GM12878 (cell line): Measurements from ENCODE around the gene LMTK3. TPM values are rescaled to one million over a fixed set of nuclear protein-coding genes. Genes with fewer than 3 reads are reported as not detected.

Source experiments
- ATAC-seq: fragments of 200-7000 bp; cut with Tn5 transposase; 3 replicates; pipeline ENCODE4 v1.9.1; 2020; ENCODE audit warnings: mild to moderate bottlenecking, moderate library complexity
- BruUV-seq: library from RNA; stranded (reverse); fragments of 400-500 nt; replicated peaks from 2 replicates; lab custom pipeline; 2021; lab: Mats Ljungman, UMichigan
- CTCF ChIA-PET: fragments of 300-600 bp; sonication (Branson Sonifier 250); formaldehyde crosslinking; extraction: SDS; loops from one replicate; lab custom pipeline; 2021; ENCODE audit warnings: inconsistent platforms; lab: Yijun Ruan, JAX
- POLR2A ChIA-PET: fragments of 350-600 bp; formaldehyde crosslinking; extraction: SDS; loops from one replicate; lab custom pipeline; 2021; ENCODE audit warnings: inconsistent platforms; lab: Charles Lee
- RAD21 ChIA-PET: fragments of 300-600 bp; sonication (Branson Sonifier 250); formaldehyde crosslinking; loops from one replicate; lab custom pipeline; 2023; ENCODE audit warnings: antibody characterized with exemption; ENCODE audit not compliant: unreplicated experiment; lab: Charles Lee
- SMC1A ChIA-PET: fragments of 300-600 bp; sonication (Branson Sonifier 250); formaldehyde crosslinking; loops from one replicate; lab custom pipeline; 2023; ENCODE audit not compliant: unreplicated experiment, uncharacterized antibody; lab: Charles Lee
- DNase-seq: peaks from one replicate; pipeline ENCODE4 v3.0.0-alpha.2; 2011; ENCODE audit warnings: low read depth, low spot score
- FAIRE-seq: peaks from 3 replicates; lab custom pipeline; 2011; peaks lifted over from hg19 to GRCh38; lab: Jason Lieb, UNC
- H2AFZ ChIP-seq: 2 replicates; pipeline ENCODE4 v1.6.0; 2011; ENCODE audit warnings: low read depth, low read length, control low read depth; ENCODE audit not compliant: control insufficient read depth
- H3K27ac ChIP-seq: 2 replicates; pipeline ENCODE4 v1.5.1; 2011; ENCODE audit warnings: control low read depth; ENCODE audit not compliant: control insufficient read depth, insufficient read depth
- H3K27me3 ChIP-seq, 2 experiments: replicated peaks in 1 of 2; 2 replicates each; pipeline versions ENCODE4 v1.6.0 to v1.6.1; 2011; ENCODE audit warnings: low read length in 1 of 2; ENCODE audit not compliant: control insufficient read depth in 2 of 2, insufficient read depth in 2 of 2
- H3K36me3 ChIP-seq, 2 experiments: 2 replicates each; pipeline ENCODE4 v1.5.1; 2011; ENCODE audit warnings: low read length in 1 of 2; ENCODE audit not compliant: control insufficient read depth in 2 of 2, insufficient read depth in 2 of 2
- H3K4me1 ChIP-seq: 2 replicates; pipeline ENCODE4 v1.6.1; 2011; ENCODE audit warnings: mild to moderate bottlenecking, low read length, moderate library complexity, mixed read lengths; ENCODE audit not compliant: control insufficient read depth, insufficient read depth
- H3K4me2 ChIP-seq: 2 replicates; pipeline ENCODE4 v1.6.0; 2011; ENCODE audit warnings: control low read depth; ENCODE audit not compliant: control insufficient read depth, insufficient read depth
- H3K4me3 ChIP-seq: fragments of 200-600 bp; sonication (generic); 2 replicates; pipeline ENCODE4 v1.5.1; 2016
- H3K79me2 ChIP-seq: 2 replicates; pipeline ENCODE4 v1.6.0; 2011; ENCODE audit warnings: low read length; ENCODE audit not compliant: control insufficient read depth, insufficient read depth
- H3K9ac ChIP-seq: 2 replicates; pipeline ENCODE4 v1.8.0; 2011; ENCODE audit warnings: low read length, control low read depth, mixed read lengths; ENCODE audit not compliant: control insufficient read depth, insufficient read depth
- H3K9me3 ChIP-seq: replicated peaks from 3 replicates; pipeline ENCODE4 v1.5.1; 2011; ENCODE audit warnings: mild to moderate bottlenecking, low read length; ENCODE audit not compliant: control insufficient read depth, insufficient read depth
- H4K20me1 ChIP-seq: 2 replicates; pipeline ENCODE4 v1.6.0; 2011; ENCODE audit not compliant: control insufficient read depth, insufficient read depth
- CBFB ChIP-seq: IDR thresholded peaks from 2 replicates; pipeline ENCODE4 v1.6.1; 2016; ENCODE audit warnings: antibody characterized with exemption, low read depth
- KDM1A ChIP-seq: fragments of 200-600 bp; sonication (generic); IDR thresholded peaks from 2 replicates; pipeline ENCODE4 v1.6.1; 2016; ENCODE audit warnings: borderline replicate concordance
- NFIC ChIP-seq: IDR thresholded peaks from 2 replicates; pipeline ENCODE4 v1.6.1; 2012; ENCODE audit warnings: low read depth, mild to moderate bottlenecking, inconsistent platforms, low read length, moderate library complexity
- POLR2AphosphoS2 ChIP-seq: IDR thresholded peaks from 2 replicates; pipeline ENCODE4 v1.6.1; 2011; ENCODE audit warnings: low read depth, mild to moderate bottlenecking, low read length, improper control_type of control experiment, moderate library complexity
- RB1 ChIP-seq: fragments of 450-650 bp; formaldehyde crosslinking; IDR thresholded peaks from 2 replicates; pipeline ENCODE4 v1.6.1; 2017; ENCODE audit warnings: mild to moderate bottlenecking, borderline replicate concordance
- RCOR1 ChIP-seq: conservative IDR thresholded peaks from 2 replicates; pipeline ENCODE4 v1.6.1; 2012; ENCODE audit warnings: low read depth, low read length, improper control_type of control experiment
- RELA ChIP-seq: fragments of 450-650 bp; IDR thresholded peaks from 2 replicates; pipeline ENCODE4 v1.8.0; 2014; ENCODE audit warnings: borderline replicate concordance; ENCODE audit not compliant: partially characterized antibody
- SMAD1 ChIP-seq: fragments of 450-650 bp; IDR thresholded peaks from 2 replicates; pipeline ENCODE4 v1.6.1; 2018; ENCODE audit warnings: mild to moderate bottlenecking, low read depth; ENCODE audit not compliant: partially characterized antibody
- TAF1 ChIP-seq: IDR thresholded peaks from 2 replicates; pipeline ENCODE4 v1.6.1; 2011; ENCODE audit warnings: mild to moderate bottlenecking, low read depth, low read length, borderline replicate concordance
- ZNF274 ChIP-seq: IDR thresholded peaks from one replicate; pipeline ENCODE4 v1.8.0; 2011; ENCODE audit not compliant: insufficient read length, insufficient read depth
- WGBS: methylation state at CpG from one replicate; pipeline ENCODE4 v1.1.6; 2016; ENCODE audit warnings: low lambda C conversion rate; ENCODE audit not compliant: insufficient replicate concordance, insufficient coverage; ENCODE audit errors: missing lambda C conversion rate; 5-methylcytosine and 5-hydroxymethylcytosine counted together
- in situ Hi-C: fragments of 300-500 bp; cut with MboI; formaldehyde crosslinking; loops from 9 replicates; pipeline ENCODE4 v1.14.3; 2018; ENCODE audit warnings: mixed read lengths
- intact Hi-C: fragments of 100-400 bp; cut with micrococcal nuclease; formaldehyde crosslinking; loops from one replicate; pipeline ENCODE4 v1.14.2; 2022; ENCODE audit not compliant: unreplicated experiment
- polyA plus RNA-seq, 11 experiments: library from polyadenylated mRNA; depleted of rRNA in 4 of 11; unstranded in 6 of 11; stranded (reverse) in 5 of 11; fragments of >200 nt; fragmentation: Nextera tagmentation in 4 of 11; fragmentation: Illumina TruSeq in 1 of 11; extraction: Ambion mirVana in 4 of 11; extraction: Trizol in 1 of 11; gene quantifications; 1 replicate in 1 of 11; 2 replicates in 10 of 11; pipeline versions ENCODE4 v1.2.1 to v1.2.3, GENCODE V29; 2011 to 2016; ENCODE audit warnings: inconsistent platforms in 2 of 11, missing spikeins in 2 of 11, low read depth in 1 of 11
- total RNA-seq, 4 experiments: library from RNA; depleted of rRNA in 3 of 4; stranded (reverse); fragments of >200 nt in 3 of 4; fragmentation: Illumina TruSeq in 1 of 4; extraction: Trizol in 1 of 4; gene quantifications; 2 replicates each; pipeline versions ENCODE4 v1.2.1 to v1.2.3, GENCODE V29; 2013 to 2021

Gene LMTK3
- total and polyA plus RNA-seq, 10 of the 15 experiments (the other 5 are each of a cell fraction or from before 2014, with no cell fraction given): under 0.01 to 0.28 (median 0.04) TPM; not detected in 3

GRCh38 chr19:48541813-48542212 lies 30.2 kb upstream of the LMTK3 start:
- no peak for TF ChIP-seq CBFB
- no peak for TF ChIP-seq POLR2AphosphoS2
- TF ChIP-seq TAF1: no peak
- TF ChIP-seq SMAD1: no peak
- TF ChIP-seq RCOR1: no peak
- no peak for TF ChIP-seq ZNF274
- TF ChIP-seq, all 136 proteins: peak for 0
- no TSS peak for BruUV-seq
- no peaks in the 10 kb centered on the region for H3K4me1 ChIP-seq
- in situ Hi-C loops: no loop called here
- DNase-seq (no peak), FAIRE-seq (no peak), ATAC-seq (no peak)
- no peaks in the 10 kb centered on the region for H3K36me3 ChIP-seq
- H3K79me2 ChIP-seq: no peaks in the 10 kb centered on the region
- H3K4me3 ChIP-seq: no peak overlapping the region
- no peak overlapping the region for H3K9ac ChIP-seq
- no peaks in the 10 kb centered on the region for H3K9me3 ChIP-seq
- H4K20me1 ChIP-seq: no peaks in the 10 kb centered on the region
- intact Hi-C loops: no loop called here
- no peak overlapping the region for H3K4me2 ChIP-seq
- H3K27ac ChIP-seq: no peak overlapping the region
- WGBS: 66% methylated on average over 6 of the region's 6 CpGs
- ChIA-PET RAD21 (no interaction called here), SMC1A (no interaction called here), POLR2A (interaction anchor here (0.7 kb wide), 1 partner anchor 45 kb away, joined by 3 read pairs; no protein-coding TSS in a partner anchor), CTCF (no interaction called here)
- no peak overlapping the region for H2AFZ ChIP-seq
- no peaks in the 10 kb centered on the region for H3K27me3 ChIP-seq

- DNase-seq (no peak), FAIRE-seq (no peak), ATAC-seq (no peak)
- BruUV-seq: no TSS peak
- no peaks in the 10 kb centered on the region for H3K27me3 ChIP-seq
- H3K4me2 ChIP-seq: no peak overlapping the region
- SMC1A ChIA-PET: no interaction called here
- intact Hi-C loops: no loop called here
- CTCF ChIA-PET: no interaction called here
- in situ Hi-C loops: no loop called here
- H3K9ac ChIP-seq: no peak overlapping the region
- no peaks in the 10 kb centered on the region for H3K9me3 ChIP-seq
- RAD21 ChIA-PET: interaction anchor here (0.5 kb wide), 1 partner anchor 72 kb away, joined by 3 read pairs; no protein-coding TSS in a partner anchor
- H3K79me2 ChIP-seq: no peaks in the 10 kb centered on the region
- H4K20me1 ChIP-seq: no peaks in the 10 kb centered on the region
- H3K4me3 ChIP-seq: no peak overlapping the region
- no peaks in the 10 kb centered on the region for H3K4me1 ChIP-seq
- no peaks in the 10 kb centered on the region for H3K36me3 ChIP-seq
- no peak overlapping the region for H3K27ac ChIP-seq
- no peak overlapping the region for H2AFZ ChIP-seq
- no peak for TF ChIP-seq NFIC
- TF ChIP-seq RB1: no peak
- TF ChIP-seq RELA: no peak
- TF ChIP-seq KDM1A: no peak
- POLR2A ChIA-PET: no interaction called here
- 39% methylated on average over 7 of the region's 7 CpGs for WGBS
These were observed 28.5 kb upstream of the LMTK3 start for GRCh38 chr19:48540110-48540509.
